ENCODE data around the gene ACTN1. TPM values are rescaled to one million over a fixed set of nuclear protein-coding genes. Genes with fewer than 3 reads are reported as not detected.

The ACTN1 gene
- total RNA-seq, 4 donors from 2014 or later: 31.9 to 111 (median 76.1) TPM

DNA sequence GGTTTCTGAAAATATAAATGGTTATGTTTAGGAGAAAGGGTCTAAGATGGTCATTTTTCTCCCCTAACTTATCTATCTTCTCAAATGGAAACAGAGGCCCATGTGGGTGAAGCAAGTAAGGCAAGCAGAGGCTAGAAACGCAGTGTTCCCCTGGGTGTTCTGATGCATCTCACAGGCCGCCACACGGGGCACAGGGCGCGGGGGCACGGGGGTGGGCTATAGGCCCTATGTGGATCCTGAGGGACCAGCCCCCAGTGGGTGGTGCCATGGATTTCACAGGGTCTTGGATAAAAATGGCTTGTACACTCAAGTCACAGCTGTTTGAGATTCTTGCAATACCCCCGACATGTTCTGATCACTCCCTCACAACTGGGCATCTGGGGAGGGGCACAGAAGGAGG, 17.7 kb downstream of the ACTN1 start:
- intact Hi-C loops (cut with DNase I; ENCODE audit: low total_unique reads): no loop called here
- 77 to 78% methylated on average over 7 of the region's 7 CpGs for WGBS, 2 donors
- no peak for TF ChIP-seq POLR2A (IDR thresholded peaks at IDR 0.05)
- TF ChIP-seq, protein P1, sequence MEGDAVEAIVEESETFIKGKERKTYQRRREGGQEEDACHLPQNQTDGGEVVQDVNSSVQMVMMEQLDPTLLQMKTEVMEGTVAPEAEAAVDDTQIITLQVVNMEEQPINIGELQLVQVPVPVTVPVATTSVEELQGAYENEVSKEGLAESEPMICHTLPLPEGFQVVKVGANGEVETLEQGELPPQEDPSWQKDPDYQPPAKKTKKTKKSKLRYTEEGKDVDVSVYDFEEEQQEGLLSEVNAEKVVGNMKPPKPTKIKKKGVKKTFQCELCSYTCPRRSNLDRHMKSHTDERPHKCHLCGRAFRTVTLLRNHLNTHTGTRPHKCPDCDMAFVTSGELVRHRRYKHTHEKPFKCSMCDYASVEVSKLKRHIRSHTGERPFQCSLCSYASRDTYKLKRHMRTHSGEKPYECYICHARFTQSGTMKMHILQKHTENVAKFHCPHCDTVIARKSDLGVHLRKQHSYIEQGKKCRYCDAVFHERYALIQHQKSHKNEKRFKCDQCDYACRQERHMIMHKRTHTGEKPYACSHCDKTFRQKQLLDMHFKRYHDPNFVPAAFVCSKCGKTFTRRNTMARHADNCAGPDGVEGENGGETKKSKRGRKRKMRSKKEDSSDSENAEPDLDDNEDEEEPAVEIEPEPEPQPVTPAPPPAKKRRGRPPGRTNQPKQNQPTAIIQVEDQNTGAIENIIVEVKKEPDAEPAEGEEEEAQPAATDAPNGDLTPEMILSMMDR (IDR thresholded peaks at IDR 0.05): no peak
- H3K4me3 ChIP-seq (ENCODE audit: low read depth, poor library complexity, severe bottlenecking): no peak overlapping the region
- DNase-seq (ENCODE audit: low spot score in 2 of 2): no peak

- WGBS, 2 donors: 75 to 80% methylated on average over 3 of the region's 3 CpGs
- DNase-seq (ENCODE audit: low spot score in 2 of 2): no peak
- no peak overlapping the region for H3K4me3 ChIP-seq (ENCODE audit: low read depth, poor library complexity, severe bottlenecking)
- TF ChIP-seq, protein P1 (IDR thresholded peaks at IDR 0.05): no peak
- no peak for TF ChIP-seq POLR2A (IDR thresholded peaks at IDR 0.05)
- intact Hi-C loops (cut with DNase I; ENCODE audit: low total_unique reads): no loop called here
Observed at GRCh38 chr14:68960123-68960522, 19.0 kb downstream of the ACTN1 start.

DNA sequence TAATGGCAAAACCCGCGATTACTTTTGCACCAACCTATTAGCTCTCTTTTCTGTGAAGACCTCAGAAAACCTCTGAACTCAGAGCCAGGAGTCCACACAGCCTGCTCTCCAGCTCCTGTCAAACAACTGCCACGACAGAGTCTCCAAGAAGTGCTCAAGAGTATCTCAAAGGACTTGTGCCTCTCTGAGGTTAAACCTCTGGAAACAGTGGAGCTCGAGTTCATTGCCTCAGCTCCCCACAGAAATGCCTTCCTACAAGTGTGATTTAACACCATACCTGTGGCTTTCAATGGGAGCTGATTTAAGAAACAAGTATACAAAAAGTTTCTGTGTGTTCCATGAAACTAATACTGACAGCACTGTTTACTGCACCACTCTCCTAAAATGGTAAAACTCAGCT, 20.1 kb downstream of the ACTN1 start:
- intact Hi-C loops (cut with DNase I; ENCODE audit: low total_unique reads): no loop called here
- H3K4me3 ChIP-seq (ENCODE audit: low read depth, poor library complexity, severe bottlenecking): no peak overlapping the region
- no peak for DNase-seq (ENCODE audit: low spot score in 2 of 2)
- 49 to 57% methylated on average over 4 of the region's 4 CpGs for WGBS, 2 donors
- TF ChIP-seq POLR2A (IDR thresholded peaks at IDR 0.05): no peak
- TF ChIP-seq, protein P1 (IDR thresholded peaks at IDR 0.05): no peak

DNA sequence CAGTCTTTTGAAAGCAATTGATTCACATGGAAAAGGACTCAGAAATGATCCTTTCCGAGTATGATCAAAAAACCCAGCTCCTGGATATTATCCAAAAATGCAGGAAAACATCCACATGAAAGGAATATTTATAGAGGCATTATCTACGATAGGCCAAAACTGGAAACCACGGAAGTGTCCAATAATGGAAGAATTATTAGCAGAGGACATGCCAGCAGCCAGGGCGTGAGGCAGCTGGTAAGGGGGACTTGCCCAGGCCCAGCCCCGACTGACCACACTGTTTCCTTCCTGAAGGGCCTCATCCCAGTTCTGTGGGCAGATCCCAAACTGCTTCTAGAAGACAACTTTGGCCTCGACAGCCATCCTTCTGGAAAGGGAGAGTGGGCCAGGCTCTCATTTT, 20.5 kb downstream of the ACTN1 start:
- no peak for DNase-seq (ENCODE audit: low spot score in 2 of 2)
- WGBS, 2 donors: 23 to 38% methylated on average over 6 of the region's 6 CpGs
- no peak overlapping the region for H3K4me3 ChIP-seq (ENCODE audit: low read depth, poor library complexity, severe bottlenecking)
- TF ChIP-seq, protein P1 (IDR thresholded peaks at IDR 0.05): no peak
- no peak for TF ChIP-seq POLR2A (IDR thresholded peaks at IDR 0.05)
- intact Hi-C loops (cut with DNase I; ENCODE audit: low total_unique reads): no loop called here

GRCh38 chr14:68957775-68958174, 21.3 kb downstream of the ACTN1 start:
- intact Hi-C loops (cut with DNase I; ENCODE audit: low total_unique reads): no loop called here
- WGBS, 2 donors: 66 to 86% methylated on average over 12 of the region's 12 CpGs
- H3K4me3 ChIP-seq (ENCODE audit: low read depth, poor library complexity, severe bottlenecking): no peak overlapping the region
- DNase-seq (ENCODE audit: low spot score in 2 of 2): no peak
- TF ChIP-seq POLR2A (IDR thresholded peaks at IDR 0.05): no peak
- TF ChIP-seq, protein P1 (IDR thresholded peaks at IDR 0.05): no peak

- WGBS, 2 donors: 58 to 78% methylated on average over 3 of the region's 3 CpGs
- no peak for DNase-seq (ENCODE audit: low spot score in 2 of 2)
- intact Hi-C loops (cut with DNase I; ENCODE audit: low total_unique reads): no loop called here
- H3K4me3 ChIP-seq (ENCODE audit: low read depth, poor library complexity, severe bottlenecking): no peak overlapping the region
- TF ChIP-seq, protein P1 (IDR thresholded peaks at IDR 0.05): no peak
- no peak for TF ChIP-seq POLR2A (IDR thresholded peaks at IDR 0.05)
Observed at GRCh38 chr14:68956724-68957123, 22.4 kb downstream of the ACTN1 start.

Data from lower leg skin (tissue), 4 donors.